Heart right ventricle (tissue), 16 donors: ENCODE results near the gene SHISA5. TPM values are rescaled to one million over a fixed set of nuclear protein-coding genes. Genes with fewer than 3 reads are reported as not detected.
A peak's percentile ranks its signal among the peaks of the same experiment; 100 is the strongest.

Source experiments
- ATAC-seq, 8 donors: fragments of 200-7000 bp; cut with Tn5 transposase; one replicate each; pipeline ENCODE4 v1.9.1; 2020; ENCODE audit warnings: mild to moderate bottlenecking in 8 of 8, moderate library complexity in 8 of 8, moderate number of reproducible peaks in 1 of 8
- DNase-seq, 2 donors: peaks; one replicate each; pipeline ENCODE4 v3.0.0-alpha.2; 2020
- H3K27ac ChIP-seq, 10 donors: fragments of 200-600 bp; sonication (generic) in 2 of 10; one replicate each; pipeline versions ENCODE4 v1.5.0 to v1.8.0; 2020 to 2022; ENCODE audit warnings: mild to moderate bottlenecking in 3 of 10
- H3K27me3 ChIP-seq, 7 donors: fragments of 200-600 bp; one replicate each; pipeline ENCODE4 v1.8.0; 2021 to 2022; ENCODE audit warnings: mild to moderate bottlenecking in 2 of 7
- H3K36me3 ChIP-seq, 9 donors: fragments of 200-600 bp; sonication (generic) in 1 of 9; one replicate each; pipeline versions ENCODE4 v1.5.0 to v1.8.0; 2020 to 2022; ENCODE audit warnings: mild to moderate bottlenecking in 2 of 9
- H3K4me1 ChIP-seq, 9 donors: fragments of 200-600 bp; sonication (generic) in 1 of 9; one replicate each; pipeline versions ENCODE4 v1.5.0 to v1.8.0; 2020 to 2022; ENCODE audit warnings: mild to moderate bottlenecking in 4 of 9
- H3K4me3 ChIP-seq, 10 donors: fragments of 200-600 bp; sonication (generic) in 2 of 10; one replicate each; pipeline versions ENCODE4 v1.5.0 to v1.8.0; 2020 to 2022; ENCODE audit warnings: mild to moderate bottlenecking in 7 of 10, moderate library complexity in 2 of 10
- H3K9me3 ChIP-seq, 11 donors: fragments of 200-600 bp in 10 of 11; sonication (generic) in 2 of 11; one replicate each; pipeline versions ENCODE4 v1.5.0 to v1.8.0; 2013 to 2022; ENCODE audit warnings: mild to moderate bottlenecking in 2 of 11, control low read depth in 1 of 11, moderate library complexity in 1 of 11
- CTCF ChIP-seq, 9 donors: fragments of 200-600 bp; sonication (generic) in 2 of 9; IDR thresholded peaks; one replicate each; pipeline versions ENCODE4 v1.5.0 to v1.8.0; 2021 to 2022; ENCODE audit warnings: antibody characterized with exemption in 9 of 9, mild to moderate bottlenecking in 5 of 9, moderate library complexity in 1 of 9
- WGBS, 2 donors: extraction: QIAGEN DNeasy Blood & Tissue Kit; methylation state at CpG; one replicate each; pipeline ENCODE4 v1.1.7; 2013; ENCODE audit warnings: inconsistent platforms in 1 of 2; 5-methylcytosine and 5-hydroxymethylcytosine counted together
- intact Hi-C, 10 donors: fragments of 100-400 bp; cut with DNase I; formaldehyde crosslinking; loops; one replicate each; pipeline versions ENCODE4 v1.11.1 to v1.14.2; 2022
- polyA plus RNA-seq, 2 donors: library from polyadenylated mRNA; stranded (reverse); fragments of 200-250 nt; gene quantifications; one replicate each; pipeline ENCODE4 v1.2.3, GENCODE V29; 2013
- total RNA-seq, 10 donors: library from RNA; stranded (reverse); fragmentation: NEBNext Ultra II Directional in 3 of 10; extraction: Animal tissue kit (Norgen Biotek cat#: 25700) in 3 of 10; gene quantifications; one replicate each; pipeline versions ENCODE4 v1.2.1 to v1.2.4, GENCODE V29; 2021 to 2023
- donor health status: Arrhythmogenic right ventricular cardiomyopathy.
- donor health status: ischemic (EF 13 %, LVEDD 7.1; RV severe dilation, severe dysfunction).
- donor health status: healthy with polysubstance abuse.
- donor health status: DM: no; HTN: yes; CAD: no.
- donor health status: DM: no; HTN: no; CAD: no.
- donor health status: ischemic (EF 25% LVEDD 6.9; RV normal size, moderate dysfunction).
- donor health status: ischemic (EF 25% LVEDD 5.7; RV mildly dilated, moderate dysfunction).
- donor health status: healthy.
- donor health status: DM: yes; HTN: yes; CAD: no.
- donor health status: Ischemic cardiomyopathy.
- donor health status: ischemic (EF 35%, LVEDD 5.7; RV mildly dilated, moderate dysfunction).
- donor health status: nonischemic (EF 11% LVEDD 7.7; RV severe dilation, severe dysfunction).
- donor health status: DM: yes; HTN: yes; CAD: no.
- donor health status: PGD.
- donor health status: ischemic (EF 29% LVEDD 5.4; RV normal size, mild dysfunction).
- donor health status: nonischemic (EF 23%, LVEDD 6.1; RV moderate dilation, normal function).

The SHISA5 gene
- total and polyA plus RNA-seq, 12 donors, result 34.6 to 95.3 (median 52.9) TPM

- peak overlapping the region in 8 of 10 donors; percentile 50 to 85 (median 76) for H3K27ac ChIP-seq
- peak in 3 of 8 donors; percentile 11 to 30 (median 22) for ATAC-seq
- H3K4me3 ChIP-seq, result peak overlapping the region in 1 of 10 donors; percentile 14
- intact Hi-C loops, result no loop called here
- H3K4me1 ChIP-seq, result peaks cover 0 to 26% (median 13%) of the 10 kb centered on the region in 9 donors
- H3K27me3 ChIP-seq, result no peaks in the 10 kb centered on the region
- 77 to 86% methylated on average over 19 of the region's 19 CpGs for WGBS, 2 donors
- H3K9me3 ChIP-seq, result no peaks in the 10 kb centered on the region
- H3K36me3 ChIP-seq, result peaks cover 0 to 46% (median 0%) of the 10 kb centered on the region in 9 donors
- no peak for DNase-seq
- no peak for TF ChIP-seq CTCF (IDR thresholded peaks at IDR 0.05)
Measured at GRCh38 chr3:48478626-48479555, 25.1 kb downstream of the SHISA5 start.

DNA sequence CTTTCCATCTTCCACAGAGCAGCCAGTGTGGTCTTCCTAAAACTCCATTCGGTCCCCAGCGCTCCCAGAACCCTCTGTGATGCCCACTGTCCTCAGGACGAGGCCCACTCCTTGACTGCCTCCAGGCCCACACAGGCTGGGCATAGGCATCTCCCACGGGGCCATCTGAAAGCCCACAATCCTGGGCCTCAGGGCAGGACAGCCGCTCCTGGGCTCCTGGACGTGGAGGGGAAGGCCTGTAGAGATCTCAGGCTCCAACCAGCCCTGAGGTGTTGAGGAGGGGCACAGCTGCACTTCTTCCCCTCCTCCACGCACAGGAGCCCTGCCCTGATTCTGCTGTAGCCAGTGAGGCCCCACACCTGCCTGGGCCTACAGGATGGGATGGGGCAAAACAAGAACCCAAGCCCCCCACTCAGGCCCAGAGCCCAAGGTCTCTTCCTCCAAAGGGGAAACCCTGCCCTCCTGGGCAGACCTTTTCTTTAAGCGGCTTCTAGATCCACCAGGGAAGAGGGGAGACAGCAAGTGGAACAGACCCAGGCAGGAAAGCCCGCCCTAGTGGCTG lies 25.9 kb downstream of the SHISA5 start:
- peak overlapping the region in 1 of 10 donors; percentile 14 for H3K4me3 ChIP-seq
- TF ChIP-seq CTCF (IDR thresholded peaks at IDR 0.05), result no peak
- 71 to 74% methylated on average over 9 of the region's 9 CpGs for WGBS, 2 donors

GRCh38 chr3:48476426-48477053 lies 27.4 kb downstream of the SHISA5 start:
- Histone ChIP-seq H3K36me3 (peaks cover 0 to 40% (median 0%) of the 10 kb centered on the region in 9 donors), H3K4me3 (no peak overlapping the region), H3K9me3 (no peaks in the 10 kb centered on the region), H3K27me3 (no peaks in the 10 kb centered on the region), H3K27ac (peak overlapping the region in 7 of 10 donors; percentile 9 to 85 (median 75)), H3K4me1 (peaks cover 7 to 45% (median 28%) of the 10 kb centered on the region in 9 donors)
- 91 to 93% methylated on average over 8 to 9 of the region's 9 CpGs for WGBS, 2 donors
- intact Hi-C loops, result no loop called here
- ATAC-seq, result no peak
- no peak for TF ChIP-seq CTCF (IDR thresholded peaks at IDR 0.05)
- DNase-seq, result no peak

More for the DNA sequence above, 25.9 kb downstream of the SHISA5 start:
- DNase-seq (no peak), ATAC-seq (peak in 4 of 8 donors; percentile 2 to 5 (median 4))
- peak overlapping the region; percentile 22 to 85 (median 73) for H3K27ac ChIP-seq
- H3K36me3 ChIP-seq, result peaks cover 0 to 46% (median 0%) of the 10 kb centered on the region in 9 donors
- H3K4me1 ChIP-seq, result peaks cover 2 to 35% (median 22%) of the 10 kb centered on the region in 9 donors
- no peaks in the 10 kb centered on the region for H3K27me3 ChIP-seq
- intact Hi-C loops, result no loop called here
- H3K9me3 ChIP-seq, result no peaks in the 10 kb centered on the region

DNA sequence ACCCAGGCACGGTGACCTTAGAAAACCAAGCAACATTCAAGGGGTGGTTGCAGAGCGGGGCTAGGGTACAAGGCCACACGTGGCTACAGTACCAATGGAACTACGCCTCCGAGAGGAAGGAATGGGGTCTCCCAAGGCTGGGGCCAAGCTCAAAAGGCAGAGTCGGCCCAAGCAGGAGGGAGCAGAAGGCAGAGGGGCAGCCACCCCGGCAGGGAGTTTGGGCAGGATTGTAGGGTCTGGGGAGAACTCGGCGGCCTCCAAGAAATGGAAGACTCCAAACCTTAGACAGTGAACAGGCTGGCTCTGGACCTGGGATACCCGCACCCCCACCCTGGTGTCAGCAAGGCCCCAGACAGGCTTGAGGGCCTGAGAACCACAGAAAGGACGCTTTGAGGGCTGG lies 28.8 kb downstream of the SHISA5 start:
- ATAC-seq (no peak), DNase-seq (no peak)
- TF ChIP-seq CTCF (IDR thresholded peaks at IDR 0.05), result no peak
- Histone ChIP-seq H3K36me3 (peaks cover 0 to 46% (median 0%) of the 10 kb centered on the region in 9 donors), H3K4me1 (peaks cover 9 to 58% (median 42%) of the 10 kb centered on the region in 9 donors), H3K4me3 (no peak overlapping the region), H3K9me3 (no peaks in the 10 kb centered on the region), H3K27ac (peak overlapping the region in 2 of 10 donors; percentile 2 to 31), H3K27me3 (no peaks in the 10 kb centered on the region)
- 86 to 87% methylated on average over 11 of the region's 11 CpGs for WGBS, 2 donors
- intact Hi-C loops, result no loop called here
